HepG2 (cell line): ENCODE results near the gene PPP2R2D. TPM values are rescaled to one million over a fixed set of nuclear protein-coding genes. Genes with fewer than 3 reads are reported as not detected.
A peak's percentile ranks its signal among the peaks of the same experiment; 100 is the strongest.

Experiments
- ARHGAP35 ChIP-seq: sonication (generic); formaldehyde crosslinking; IDR thresholded peaks from 2 replicates; pipeline ENCODE4 v1.9.0; 2022; ENCODE audit warnings: mild to moderate bottlenecking, inconsistent platforms, moderate library complexity, missing genetic modification reagents, borderline replicate concordance
- ATRX ChIP-seq: sonication (generic); formaldehyde crosslinking; IDR thresholded peaks from 2 replicates; pipeline ENCODE4 v1.4.0; 2020; ENCODE audit warnings: missing genetic modification reagents, borderline replicate concordance
- EED ChIP-seq: sonication (generic); formaldehyde crosslinking; IDR thresholded peaks from 2 replicates; pipeline ENCODE4 v1.5.0; 2020; ENCODE audit warnings: mild to moderate bottlenecking, missing genetic modification reagents
- ELF1 ChIP-seq: sonication (generic); formaldehyde crosslinking; IDR thresholded peaks from 2 replicates; pipeline ENCODE4 v1.4.0; 2020; ENCODE audit warnings: missing genetic modification reagents
- FIP1L1 ChIP-seq: fragments of 200-400 bp; formaldehyde crosslinking; IDR thresholded peaks from 2 replicates; pipeline ENCODE4 v1.6.1; 2018; ENCODE audit warnings: low read depth, mild to moderate bottlenecking, low read length, moderate library complexity, borderline replicate concordance; ENCODE audit not compliant: insufficient read depth
- HDAC2 ChIP-seq: sonication (generic); formaldehyde crosslinking; IDR thresholded peaks from 2 replicates; pipeline ENCODE4 v1.4.0; 2020; ENCODE audit warnings: missing genetic modification reagents
- KAT8 ChIP-seq: IDR thresholded peaks from 2 replicates; pipeline ENCODE4 v1.6.1; 2016; ENCODE audit warnings: missing genetic modification reagents, missing compliant biosample characterization
- KDM5A ChIP-seq: fragments of 200-600 bp; sonication (generic); IDR thresholded peaks from 2 replicates; pipeline ENCODE4 v1.7.0; 2018; ENCODE audit warnings: antibody characterized with exemption, mild to moderate bottlenecking, low read length, borderline replicate concordance
- NFKBIZ ChIP-seq: IDR thresholded peaks from 2 replicates; pipeline ENCODE4 v1.6.1; 2018; ENCODE audit warnings: missing genetic modification reagents, missing compliant biosample characterization
- SCMH1 ChIP-seq: sonication (generic); formaldehyde crosslinking; IDR thresholded peaks from 2 replicates; pipeline ENCODE4 v1.9.0; 2021; ENCODE audit warnings: missing genetic modification reagents, mild to moderate bottlenecking, borderline replicate concordance
- ZNF224 ChIP-seq: sonication (generic); formaldehyde crosslinking; IDR thresholded peaks from 2 replicates; pipeline ENCODE4 v1.5.0; 2020; ENCODE audit warnings: mild to moderate bottlenecking, missing genetic modification reagents
- ZNF776 ChIP-seq: sonication (generic); formaldehyde crosslinking; IDR thresholded peaks from 2 replicates; pipeline ENCODE4 v1.4.0; 2020; ENCODE audit warnings: mild to moderate bottlenecking, missing genetic modification reagents
- ZNF83 ChIP-seq: sonication (generic); formaldehyde crosslinking; IDR thresholded peaks from 2 replicates; pipeline ENCODE4 v1.4.0; 2020; ENCODE audit warnings: missing genetic modification reagents, mild to moderate bottlenecking, borderline replicate concordance
- ZSCAN22 ChIP-seq: sonication (generic); formaldehyde crosslinking; IDR thresholded peaks from 2 replicates; pipeline ENCODE4 v1.4.0; 2020; ENCODE audit warnings: mild to moderate bottlenecking, missing genetic modification reagents
- polyA plus RNA-seq, 8 experiments: library from polyadenylated mRNA; depleted of rRNA in 3 of 8; stranded (reverse) in 7 of 8; unstranded in 1 of 8; fragments of >200 nt; fragmentation: Illumina TruSeq in 4 of 8; extraction: Trizol in 4 of 8; gene quantifications; 2 replicates each; pipeline versions ENCODE4 v1.2.1 to v1.2.3, GENCODE V29; 2011 to 2016; ENCODE audit warnings: low read depth in 4 of 8, missing spikeins in 1 of 8, mixed read lengths in 1 of 8; ENCODE audit not compliant: insufficient read depth in 1 of 8
- total RNA-seq, 5 experiments: library from RNA; depleted of rRNA; stranded (reverse); fragments of >200 nt; fragmentation: Illumina TruSeq; extraction: Trizol; gene quantifications; 2 replicates each; pipeline ENCODE4 v1.2.3, GENCODE V29; 2016; ENCODE audit warnings: low read depth in 1 of 5
- TF ChIP-seq, protein P1 (sequence below), 2 experiments: sonication (generic) in 1 of 2; formaldehyde crosslinking in 1 of 2; IDR thresholded peaks; 2 replicates each; pipeline versions ENCODE4 v1.4.0 to v1.6.1; 2016 to 2020; ENCODE audit warnings: borderline replicate concordance in 1 of 2, low read depth in 1 of 2, mild to moderate bottlenecking in 1 of 2, missing genetic modification reagents in 1 of 2
- TF ChIP-seq, protein P2 (sequence below): sonication (generic); formaldehyde crosslinking; IDR thresholded peaks from 2 replicates; pipeline ENCODE4 v1.5.0; 2020; ENCODE audit warnings: missing genetic modification reagents, mild to moderate bottlenecking, borderline replicate concordance
- TF ChIP-seq, protein P3 (sequence below): sonication (generic); formaldehyde crosslinking; IDR thresholded peaks from 2 replicates; pipeline ENCODE4 v1.5.1; 2020; ENCODE audit warnings: mild to moderate bottlenecking, missing genetic modification reagents
- TF ChIP-seq, protein P4 (sequence below): sonication (generic); formaldehyde crosslinking; IDR thresholded peaks from 2 replicates; pipeline ENCODE4 v1.5.0; 2020; ENCODE audit warnings: missing genetic modification reagents

Gene PPP2R2D
- total and polyA plus RNA-seq, 2 of the 13 experiments (the other 11 are each of a cell fraction or from before 2014, with no cell fraction given), result 32.7 to 33.2 TPM

DNA sequence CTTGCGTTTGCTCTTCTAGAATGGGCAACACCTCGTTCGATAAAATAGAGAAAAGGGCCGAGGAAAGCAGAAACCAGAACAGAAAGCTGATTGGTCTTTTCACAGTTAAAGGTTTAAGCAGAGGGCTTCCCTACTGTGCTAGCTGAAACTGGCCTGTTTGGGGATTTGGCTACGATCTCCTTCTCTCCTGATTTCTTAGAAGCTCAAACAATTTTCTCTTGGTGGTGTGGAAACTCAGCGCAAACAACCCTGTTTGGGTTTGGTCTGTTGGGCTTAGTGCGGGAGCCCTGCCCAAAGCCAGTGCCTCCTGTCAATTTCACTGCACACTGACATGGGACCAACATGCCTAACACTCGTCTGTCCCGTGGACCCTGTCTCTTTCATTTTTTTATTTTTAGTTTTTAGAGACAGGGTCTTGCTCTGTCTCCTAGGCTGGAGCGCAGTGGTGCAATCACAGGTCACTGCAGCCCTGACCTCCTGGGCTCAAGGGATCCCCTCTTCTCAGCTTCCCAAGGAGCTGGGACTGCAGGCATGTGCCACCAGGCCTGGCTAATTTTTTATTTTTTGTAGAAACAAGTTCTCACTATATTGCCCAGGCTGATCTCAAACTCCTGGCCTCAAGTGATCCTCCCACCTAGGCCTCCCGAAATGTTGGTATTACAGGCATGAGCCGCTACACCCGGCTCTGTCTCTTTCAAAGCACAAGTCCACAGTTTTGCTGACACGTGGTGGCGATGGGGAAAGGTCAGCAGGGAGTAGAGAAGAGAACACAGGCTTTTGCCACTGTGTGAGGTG lies 97.4 kb downstream of the PPP2R2D start (continued):
- TF ChIP-seq, protein P1, sequence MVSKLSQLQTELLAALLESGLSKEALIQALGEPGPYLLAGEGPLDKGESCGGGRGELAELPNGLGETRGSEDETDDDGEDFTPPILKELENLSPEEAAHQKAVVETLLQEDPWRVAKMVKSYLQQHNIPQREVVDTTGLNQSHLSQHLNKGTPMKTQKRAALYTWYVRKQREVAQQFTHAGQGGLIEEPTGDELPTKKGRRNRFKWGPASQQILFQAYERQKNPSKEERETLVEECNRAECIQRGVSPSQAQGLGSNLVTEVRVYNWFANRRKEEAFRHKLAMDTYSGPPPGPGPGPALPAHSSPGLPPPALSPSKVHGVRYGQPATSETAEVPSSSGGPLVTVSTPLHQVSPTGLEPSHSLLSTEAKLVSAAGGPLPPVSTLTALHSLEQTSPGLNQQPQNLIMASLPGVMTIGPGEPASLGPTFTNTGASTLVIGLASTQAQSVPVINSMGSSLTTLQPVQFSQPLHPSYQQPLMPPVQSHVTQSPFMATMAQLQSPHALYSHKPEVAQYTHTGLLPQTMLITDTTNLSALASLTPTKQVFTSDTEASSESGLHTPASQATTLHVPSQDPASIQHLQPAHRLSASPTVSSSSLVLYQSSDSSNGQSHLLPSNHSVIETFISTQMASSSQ (IDR thresholded peaks at IDR 0.05; ENCODE audit: low read depth), result no peak
- TF ChIP-seq, protein P1 (CRISPR knock-in tag; IDR thresholded peaks at IDR 0.05; ENCODE audit: borderline replicate concordance), result no peak
- TF ChIP-seq ZSCAN22 (0 out of 2 replicates have a peak, but pooled peaks have one; percentile 7), SCMH1 (CRISPR knock-in tag) (no peak), ARHGAP35 (CRISPR knock-in tag) (no peak), NFKBIZ (CRISPR knock-in tag) (no peak), ATRX (CRISPR knock-in tag) (no peak), HDAC2 (CRISPR knock-in tag) (0 out of 2 replicates have a peak, but pooled peaks have one; percentile 35), ZNF776 (CRISPR knock-in tag) (no peak), FIP1L1 (no peak), ZNF83 (CRISPR knock-in tag) (peak; percentile 66; the same call in 1 of the 2 replicates), ELF1 (no peak), ZNF224 (no peak), EED (CRISPR knock-in tag) (no peak), KAT8 (CRISPR knock-in tag) (peak; percentile 3; the same call in 1 of the 2 replicates), KDM5A (no peak)
- TF ChIP-seq, protein P2, sequence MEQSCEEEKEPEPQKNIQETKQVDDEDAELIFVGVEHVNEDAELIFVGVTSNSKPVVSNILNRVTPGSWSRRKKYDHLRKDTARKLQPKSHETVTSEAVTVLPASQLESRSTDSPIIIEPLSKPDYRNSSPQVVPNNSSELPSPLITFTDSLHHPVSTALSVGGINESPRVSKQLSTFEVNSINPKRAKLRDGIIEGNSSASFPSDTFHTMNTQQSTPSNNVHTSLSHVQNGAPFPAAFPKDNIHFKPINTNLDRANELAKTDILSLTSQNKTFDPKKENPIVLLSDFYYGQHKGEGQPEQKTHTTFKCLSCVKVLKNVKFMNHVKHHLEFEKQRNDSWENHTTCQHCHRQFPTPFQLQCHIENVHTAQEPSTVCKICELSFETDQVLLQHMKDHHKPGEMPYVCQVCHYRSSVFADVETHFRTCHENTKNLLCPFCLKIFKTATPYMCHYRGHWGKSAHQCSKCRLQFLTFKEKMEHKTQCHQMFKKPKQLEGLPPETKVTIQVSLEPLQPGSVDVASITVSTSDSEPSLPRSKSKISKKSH (CRISPR knock-in tag), result no peak
- TF ChIP-seq, protein P3, sequence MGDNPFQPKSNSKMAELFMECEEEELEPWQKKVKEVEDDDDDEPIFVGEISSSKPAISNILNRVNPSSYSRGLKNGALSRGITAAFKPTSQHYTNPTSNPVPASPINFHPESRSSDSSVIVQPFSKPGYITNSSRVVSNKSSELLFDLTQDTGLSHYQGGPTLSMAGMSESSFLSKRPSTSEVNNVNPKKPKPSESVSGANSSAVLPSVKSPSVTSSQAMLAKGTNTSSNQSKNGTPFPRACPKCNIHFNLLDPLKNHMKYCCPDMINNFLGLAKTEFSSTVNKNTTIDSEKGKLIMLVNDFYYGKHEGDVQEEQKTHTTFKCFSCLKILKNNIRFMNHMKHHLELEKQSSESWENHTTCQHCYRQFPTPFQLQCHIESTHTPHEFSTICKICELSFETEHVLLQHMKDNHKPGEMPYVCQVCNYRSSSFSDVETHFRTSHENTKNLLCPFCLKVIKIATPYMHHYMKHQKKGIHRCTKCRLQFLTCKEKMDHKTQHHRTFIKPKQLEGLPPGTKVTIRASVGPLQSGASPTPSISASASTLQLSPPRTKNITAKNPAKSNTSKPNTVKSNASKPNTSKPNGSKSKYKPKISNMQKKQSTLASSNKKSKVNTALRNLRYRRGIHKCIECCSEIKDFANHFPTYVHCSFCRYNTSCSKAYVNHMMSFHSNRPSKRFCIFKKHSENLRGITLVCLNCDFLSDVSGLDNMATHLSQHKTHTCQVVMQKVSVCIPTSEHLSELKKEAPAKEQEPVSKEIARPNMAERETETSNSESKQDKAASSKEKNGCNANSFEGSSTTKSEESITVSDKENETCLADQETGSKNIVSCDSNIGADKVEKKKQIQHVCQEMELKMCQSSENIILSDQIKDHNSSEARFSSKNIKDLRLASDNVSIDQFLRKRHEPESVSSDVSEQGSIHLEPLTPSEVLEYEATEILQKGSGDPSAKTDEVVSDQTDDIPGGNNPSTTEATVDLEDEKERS, result no peak
- TF ChIP-seq, protein P4, sequence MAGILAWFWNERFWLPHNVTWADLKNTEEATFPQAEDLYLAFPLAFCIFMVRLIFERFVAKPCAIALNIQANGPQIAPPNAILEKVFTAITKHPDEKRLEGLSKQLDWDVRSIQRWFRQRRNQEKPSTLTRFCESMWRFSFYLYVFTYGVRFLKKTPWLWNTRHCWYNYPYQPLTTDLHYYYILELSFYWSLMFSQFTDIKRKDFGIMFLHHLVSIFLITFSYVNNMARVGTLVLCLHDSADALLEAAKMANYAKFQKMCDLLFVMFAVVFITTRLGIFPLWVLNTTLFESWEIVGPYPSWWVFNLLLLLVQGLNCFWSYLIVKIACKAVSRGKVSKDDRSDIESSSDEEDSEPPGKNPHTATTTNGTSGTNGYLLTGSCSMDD (CRISPR knock-in tag), result no peak
